SW 1271 (cell line): ENCODE results near the gene FAM3A.
A peak's percentile ranks its signal among the peaks of the same experiment; 100 is the strongest.

Experiments used
- DNase-seq, 2 experiments: peaks; one replicate each; lab custom pipeline; 2025; lab: John Stamatoyannopoulos, UW

Gene FAM3A

DNA sequence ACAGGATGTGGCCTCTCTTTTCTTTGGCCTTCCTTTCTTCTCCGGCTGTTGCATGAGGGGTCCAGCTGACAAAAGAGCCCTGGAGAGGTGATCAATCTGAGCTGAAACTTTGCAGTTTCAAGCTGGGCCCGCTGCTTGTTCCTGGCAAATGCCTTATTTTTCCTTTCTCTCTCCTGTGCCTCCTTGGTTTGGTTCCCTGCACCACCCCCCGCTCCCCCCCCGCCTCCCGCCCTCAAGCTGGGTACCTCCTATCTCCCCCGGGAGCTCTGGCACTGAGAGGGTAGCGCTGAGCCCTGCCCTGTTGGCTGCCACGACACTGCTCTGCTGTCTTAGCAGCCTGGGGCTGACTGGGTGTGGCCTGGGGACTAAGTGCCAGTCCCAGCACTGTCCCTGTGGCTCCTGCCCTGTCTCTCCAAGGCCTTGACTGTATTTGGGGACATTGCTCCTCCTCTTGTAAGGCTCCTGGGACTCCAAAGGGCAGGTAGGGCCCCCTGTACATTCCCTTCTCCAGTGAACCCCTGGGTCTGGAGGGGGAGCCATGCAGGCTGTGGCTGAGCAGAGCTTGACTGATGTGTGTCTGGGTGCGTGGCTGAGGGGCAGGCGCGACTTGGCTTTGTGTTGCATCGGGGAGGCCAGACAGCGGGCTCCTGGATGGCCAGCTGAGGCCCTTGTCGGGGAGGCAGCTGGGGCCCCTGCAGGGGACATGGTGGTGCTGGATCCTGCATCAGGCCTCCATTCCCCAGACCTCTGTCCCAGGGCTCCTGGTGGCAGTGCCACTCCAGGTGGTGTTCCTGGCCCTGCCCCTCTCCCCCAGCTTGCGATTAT is 56.9 kb downstream of the FAM3A start:
- peak in 1 of 2 experiments; percentile 9 for DNase-seq

DNA sequence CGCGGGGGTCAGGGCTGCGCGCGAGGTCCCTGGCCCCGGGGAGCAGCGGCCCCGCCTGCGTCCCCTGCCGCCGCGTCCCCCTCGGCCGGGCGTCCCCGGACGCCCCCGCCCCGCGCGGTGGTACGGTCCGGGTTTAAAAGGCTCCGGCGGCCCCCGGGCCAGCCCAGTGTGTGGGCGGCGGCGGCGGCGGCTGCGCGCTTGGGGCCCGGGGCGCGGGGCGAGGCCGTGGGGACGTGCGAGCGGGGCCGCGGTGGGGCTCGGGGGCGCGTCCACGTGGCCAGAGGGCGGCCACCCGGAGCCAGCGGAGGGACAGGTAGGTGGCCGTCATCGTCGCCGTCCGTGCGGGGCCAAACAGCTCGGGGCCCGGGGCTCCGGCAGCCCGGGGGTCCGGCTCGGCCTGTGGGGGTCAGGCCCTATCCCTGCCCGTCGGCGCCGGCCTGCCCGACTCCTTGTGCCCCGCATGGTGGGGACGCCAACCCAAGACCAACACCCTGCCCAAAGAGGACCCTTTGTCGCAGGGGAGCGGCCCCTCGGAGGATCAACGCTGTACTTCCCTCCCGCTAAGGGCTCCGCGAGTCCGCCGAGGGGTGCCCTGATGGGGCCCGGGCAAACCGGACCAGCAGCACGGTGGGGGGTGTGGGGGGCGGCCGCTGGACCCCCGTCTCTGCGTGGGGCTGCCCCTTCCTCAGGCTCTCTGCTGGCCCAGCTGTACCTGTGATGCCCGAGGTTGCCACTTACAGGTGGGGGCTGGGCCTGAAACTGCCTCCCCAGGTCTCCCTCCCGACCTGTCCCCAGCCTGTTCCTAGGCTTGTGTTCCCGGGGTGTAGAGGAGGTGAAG is 57.7 kb downstream of the FAM3A start, which contains the start of gene PLXNA3:
Gene PLXNA3 (plus strand): TSS at position 166 of the 838 bp plus-strand sequence. CDS start 1,903 bp downstream, outside the sequence.
- peak in 1 of 2 experiments; percentile 4 for DNase-seq

DNA sequence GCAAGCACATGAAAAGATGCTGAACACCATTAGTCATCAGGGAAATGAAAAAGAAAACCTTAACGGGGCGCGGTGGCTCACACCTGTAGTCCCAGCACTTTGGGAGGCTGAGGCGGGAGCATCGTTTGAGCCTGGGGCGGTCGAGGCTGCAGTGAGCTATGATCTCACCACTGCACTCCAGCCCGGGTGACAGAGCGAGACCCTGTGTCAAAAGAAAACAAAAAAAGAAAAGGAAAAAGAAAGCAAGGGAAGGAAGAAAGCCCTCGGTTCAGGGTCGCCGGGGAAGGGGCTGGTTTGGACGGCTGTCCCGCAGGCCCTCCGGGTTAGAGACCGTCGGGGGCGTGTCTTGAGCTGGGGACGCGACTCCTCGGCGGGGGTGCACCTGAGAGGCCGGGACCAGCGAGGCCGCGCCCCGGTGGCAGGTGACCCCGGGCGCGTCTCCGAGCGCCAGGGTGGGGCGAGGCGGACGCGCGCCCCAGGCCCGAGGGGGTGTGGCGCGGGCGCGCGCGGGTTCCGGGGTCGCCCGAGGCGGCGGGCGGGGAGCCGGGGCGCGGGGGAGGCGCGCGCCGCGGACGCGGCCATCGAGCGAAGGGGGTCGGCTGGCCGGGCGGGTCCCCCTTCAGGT is 58.4 kb downstream of the FAM3A start:
- peak in 1 of 2 experiments; percentile 14 for DNase-seq
